HFF-Myc (cell line): Measurements from ENCODE around the gene ANKS1B.
A peak's percentile ranks its signal among the peaks of the same experiment; 100 is the strongest.

Experiments used
- DNase-seq: peaks from one replicate; pipeline ENCODE4 v3.0.0-alpha.2; 2011; ENCODE audit warnings: low read depth; ENCODE audit errors: extremely low read depth
- H3K4me3 ChIP-seq: replicated peaks from 2 replicates; pipeline ENCODE4 v1.5.1; 2011; ENCODE audit warnings: low read depth, mild to moderate bottlenecking, control low read depth, low read length
- TF ChIP-seq, protein P1 (sequence below): IDR thresholded peaks from 2 replicates; pipeline ENCODE4 v1.5.1; 2012; ENCODE audit warnings: mild to moderate bottlenecking, low read depth, low read length, control low read depth; ENCODE audit errors: missing control alignments

The ANKS1B gene

DNA sequence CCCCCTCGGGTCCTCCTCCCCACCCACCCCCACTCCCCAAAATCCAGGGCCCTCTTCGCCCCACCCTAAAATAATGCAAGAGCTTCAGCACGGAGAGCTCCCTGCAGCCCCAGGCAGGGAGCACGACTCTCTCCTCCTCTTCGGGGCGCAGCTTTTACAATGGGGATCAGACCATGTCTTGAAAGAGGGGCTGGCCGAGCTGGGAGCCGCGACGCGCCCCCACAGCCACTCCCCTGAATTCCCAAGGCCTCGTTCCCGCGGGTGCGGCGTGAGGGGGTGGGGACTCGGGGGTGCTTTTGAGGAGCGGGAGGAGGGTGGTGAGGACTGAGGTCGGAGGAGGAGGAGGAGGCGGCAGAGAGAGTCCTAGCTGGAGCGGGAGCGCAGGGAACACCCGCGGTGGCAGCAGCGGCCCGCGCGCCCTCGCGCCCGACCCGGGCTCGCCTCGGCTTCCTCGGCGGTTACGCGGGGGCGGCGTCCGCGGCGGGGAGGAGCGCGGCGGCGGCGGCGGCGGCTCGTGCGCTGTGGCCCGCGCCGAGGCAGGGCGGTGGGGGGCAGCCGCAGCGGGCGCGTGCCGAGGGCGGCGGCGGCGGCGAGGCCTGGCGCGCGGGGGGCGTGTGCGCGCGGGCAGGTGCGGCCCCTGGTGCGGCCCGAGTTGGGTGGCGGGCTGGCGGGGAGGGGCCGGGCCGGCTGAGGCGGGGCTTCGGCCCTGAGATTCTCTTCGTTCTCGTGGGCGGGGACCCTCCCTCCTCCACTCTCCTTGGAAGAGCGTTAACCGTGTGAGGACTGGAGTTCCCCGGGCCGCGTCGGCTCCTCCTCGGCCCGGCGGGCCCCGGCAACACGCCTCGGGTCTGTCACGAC, at the start of gene ANKS1B:
ANKS1B (minus strand) TSS at position 666 of the 858 bp plus-strand sequence. CDS start 699 bp downstream, outside the sequence.
- DNase-seq: no peak
- peak within 1 kb of the TSS; percentile 43 for H3K4me3 ChIP-seq
- TF ChIP-seq, protein P1, sequence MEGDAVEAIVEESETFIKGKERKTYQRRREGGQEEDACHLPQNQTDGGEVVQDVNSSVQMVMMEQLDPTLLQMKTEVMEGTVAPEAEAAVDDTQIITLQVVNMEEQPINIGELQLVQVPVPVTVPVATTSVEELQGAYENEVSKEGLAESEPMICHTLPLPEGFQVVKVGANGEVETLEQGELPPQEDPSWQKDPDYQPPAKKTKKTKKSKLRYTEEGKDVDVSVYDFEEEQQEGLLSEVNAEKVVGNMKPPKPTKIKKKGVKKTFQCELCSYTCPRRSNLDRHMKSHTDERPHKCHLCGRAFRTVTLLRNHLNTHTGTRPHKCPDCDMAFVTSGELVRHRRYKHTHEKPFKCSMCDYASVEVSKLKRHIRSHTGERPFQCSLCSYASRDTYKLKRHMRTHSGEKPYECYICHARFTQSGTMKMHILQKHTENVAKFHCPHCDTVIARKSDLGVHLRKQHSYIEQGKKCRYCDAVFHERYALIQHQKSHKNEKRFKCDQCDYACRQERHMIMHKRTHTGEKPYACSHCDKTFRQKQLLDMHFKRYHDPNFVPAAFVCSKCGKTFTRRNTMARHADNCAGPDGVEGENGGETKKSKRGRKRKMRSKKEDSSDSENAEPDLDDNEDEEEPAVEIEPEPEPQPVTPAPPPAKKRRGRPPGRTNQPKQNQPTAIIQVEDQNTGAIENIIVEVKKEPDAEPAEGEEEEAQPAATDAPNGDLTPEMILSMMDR: no peak

DNA sequence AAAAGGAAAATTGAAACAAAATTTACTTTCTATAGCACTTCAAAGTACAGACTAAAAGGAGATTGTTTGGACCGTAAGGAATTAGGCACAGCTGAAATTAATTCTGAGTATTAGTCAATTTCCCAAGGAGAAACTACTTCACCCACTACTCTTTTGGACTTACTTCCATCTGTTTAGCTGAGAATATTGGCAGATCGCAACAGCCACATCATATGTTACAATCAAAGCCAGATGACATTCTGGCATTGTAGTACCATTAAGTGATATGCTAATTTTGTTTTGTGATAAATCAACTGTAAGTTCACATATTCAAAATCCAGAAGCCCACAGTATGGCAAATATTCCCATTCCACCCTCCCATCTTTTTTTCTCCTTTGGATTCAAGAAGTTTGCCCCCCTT, 47.1 kb upstream of the ANKS1B start:
- H3K4me3 ChIP-seq: no peak overlapping the region
- TF ChIP-seq, protein P1: no peak
- peak; percentile 29 for DNase-seq

DNA sequence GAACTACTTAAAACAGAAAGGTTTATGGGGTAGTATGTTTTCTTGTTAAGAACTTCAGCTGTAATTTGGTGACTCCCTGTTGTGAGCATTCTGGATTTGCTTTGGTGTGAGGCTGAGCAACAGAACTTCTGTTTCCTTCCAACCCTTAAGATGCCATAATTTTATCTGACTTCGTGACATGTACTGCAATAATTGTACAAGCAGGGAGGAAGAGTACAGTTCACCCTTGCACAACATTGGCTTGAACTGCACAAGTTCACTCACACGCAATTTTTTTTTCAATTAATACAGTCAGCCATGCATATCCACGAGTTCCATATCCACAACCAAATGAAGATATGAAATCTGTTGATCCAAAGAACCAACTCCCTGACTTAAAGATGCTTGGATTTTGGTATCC, 42.9 kb upstream of the ANKS1B start:
- H3K4me3 ChIP-seq: no peak overlapping the region
- TF ChIP-seq, protein P1: no peak
- DNase-seq: no peak

DNA sequence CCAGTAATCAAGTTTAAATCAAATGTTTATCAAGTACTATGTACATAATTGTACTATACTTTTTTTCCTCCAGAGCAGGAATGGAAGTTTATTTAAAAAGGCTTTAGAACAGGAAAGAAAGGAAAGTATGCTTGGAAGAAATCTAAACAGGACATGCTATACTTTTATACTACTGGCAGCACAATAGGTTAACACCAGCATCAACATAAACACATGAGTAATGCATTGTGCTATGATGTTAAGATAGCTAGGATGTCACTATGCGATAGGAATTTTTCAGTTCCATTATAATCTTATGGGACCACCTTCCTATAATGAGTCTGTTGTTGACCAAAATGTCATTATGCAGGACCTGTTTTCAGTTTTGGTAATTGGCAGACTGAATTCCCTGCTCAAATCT, 41.5 kb upstream of the ANKS1B start:
- TF ChIP-seq, protein P1: no peak
- no peak for DNase-seq
- no peak overlapping the region for H3K4me3 ChIP-seq

DNA sequence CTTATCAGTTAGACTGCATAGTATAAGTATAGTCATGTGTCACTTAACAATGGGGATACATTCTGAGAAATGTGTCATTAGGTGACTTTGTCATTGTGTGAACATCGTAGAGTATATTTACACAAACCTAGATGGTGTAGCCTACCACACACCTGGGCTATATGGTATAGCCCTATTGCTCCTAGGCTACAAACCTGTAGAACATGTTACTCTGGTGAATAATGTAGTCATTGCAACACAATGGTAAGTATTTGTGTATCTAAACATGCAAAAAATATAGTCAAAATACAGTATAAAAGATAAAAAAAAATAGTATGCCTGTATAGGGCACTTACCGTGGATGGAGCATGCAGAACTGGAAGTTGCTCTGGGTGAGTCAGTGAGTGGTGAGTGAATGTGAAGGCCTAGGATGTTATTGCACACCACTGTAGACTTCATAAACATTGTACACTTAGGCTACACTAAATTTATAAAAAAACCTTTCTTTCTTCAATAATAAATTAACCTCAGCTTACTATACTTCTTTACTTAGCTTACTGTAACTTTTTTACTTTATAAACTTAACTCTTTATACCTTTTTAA, 40.3 kb upstream of the ANKS1B start:
- H3K4me3 ChIP-seq: no peak overlapping the region
- TF ChIP-seq, protein P1: no peak
- DNase-seq: no peak

DNA sequence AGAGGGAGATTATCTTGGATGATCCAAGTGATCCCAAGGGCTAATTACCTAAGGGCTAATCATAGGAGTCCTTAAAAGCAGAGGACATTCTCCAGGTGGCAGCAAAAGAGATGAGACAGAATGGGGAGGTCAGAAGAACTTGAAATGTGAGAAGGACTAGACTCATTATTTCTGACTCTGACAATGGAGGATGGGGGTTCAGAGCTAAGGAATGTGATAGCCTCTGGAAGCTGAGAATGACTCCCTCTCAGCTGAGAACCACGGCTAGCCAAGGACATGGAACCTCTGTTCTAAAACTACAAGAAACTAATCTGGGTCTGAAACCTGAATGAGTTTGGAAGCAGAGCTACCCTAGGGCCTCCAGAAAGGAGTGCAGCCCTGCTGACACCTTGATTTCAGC, 35.6 kb upstream of the ANKS1B start:
- TF ChIP-seq, protein P1: no peak
- DNase-seq: no peak
- no peak overlapping the region for H3K4me3 ChIP-seq
